ACC112 (cell line): ENCODE measurements around the gene CFAP107.

ENCODE experiments used
- H2AFZ ChIP-seq: fragments of 200-600 bp; sonication (generic); one replicate; pipeline ENCODE4 v1.6.0; 2017; ENCODE audit warnings: antibody characterized with exemption, low read length; ENCODE audit not compliant: unreplicated experiment
- H3K27ac ChIP-seq: fragments of 200-600 bp; sonication (generic); 2 replicates; pipeline ENCODE4 v1.5.1; 2014; ENCODE audit warnings: low read depth, mild to moderate bottlenecking, antibody characterized with exemption, low read length, moderate library complexity
- H3K27me3 ChIP-seq: fragments of 200-600 bp; sonication (generic); 2 replicates; pipeline ENCODE4 v1.6.1; 2014; ENCODE audit warnings: mild to moderate bottlenecking, antibody characterized with exemption, low read length, moderate library complexity, mixed read lengths; ENCODE audit not compliant: insufficient read depth
- H3K36me3 ChIP-seq: fragments of 200-600 bp; sonication (generic); 2 replicates; pipeline ENCODE4 v1.6.1; 2016; ENCODE audit warnings: mild to moderate bottlenecking, antibody characterized with exemption, low read length, moderate library complexity, mixed read lengths; ENCODE audit not compliant: insufficient read depth
- H3K4me1 ChIP-seq: fragments of 200-600 bp; sonication (generic); one replicate; pipeline ENCODE4 v1.6.1; 2016; ENCODE audit warnings: low read length, mixed read lengths; ENCODE audit not compliant: insufficient read depth, unreplicated experiment, control insufficient read depth
- H3K4me3 ChIP-seq: fragments of 200-600 bp; sonication (generic); 2 replicates; pipeline ENCODE4 v1.5.1; 2014; ENCODE audit warnings: mild to moderate bottlenecking, low read depth, low read length
- H3K79me2 ChIP-seq: fragments of 200-600 bp; sonication (generic); one replicate; pipeline ENCODE4 v1.6.0; 2016; ENCODE audit warnings: low read length; ENCODE audit not compliant: control insufficient read depth, unreplicated experiment, insufficient read depth

CFAP107 gene, protein sequence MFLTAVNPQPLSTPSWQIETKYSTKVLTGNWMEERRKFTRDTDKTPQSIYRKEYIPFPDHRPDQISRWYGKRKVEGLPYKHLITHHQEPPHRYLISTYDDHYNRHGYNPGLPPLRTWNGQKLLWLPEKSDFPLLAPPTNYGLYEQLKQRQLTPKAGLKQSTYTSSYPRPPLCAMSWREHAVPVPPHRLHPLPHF

DNA sequence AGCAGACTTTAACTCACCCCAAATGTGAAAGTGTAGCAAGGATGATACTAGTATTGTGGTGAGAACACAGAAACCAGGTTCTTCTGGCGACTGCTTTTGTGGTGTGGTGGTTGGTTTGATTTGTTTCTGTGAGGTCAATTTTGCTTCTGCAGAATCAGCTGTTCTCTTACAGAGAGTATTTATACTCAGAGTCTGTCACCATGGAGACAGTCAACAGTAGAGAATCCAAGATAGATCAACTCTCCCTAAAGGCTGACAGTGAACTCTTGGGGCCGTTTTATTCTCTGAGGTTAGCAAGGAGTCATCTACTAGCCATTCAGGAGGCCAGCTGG is at the start of gene CFAP107:
CFAP107 (plus strand) TSS at position 209 of the 332 bp plus-strand sequence. CDS start 231 bp downstream, outside the sequence.
- no peaks in the 10 kb centered on the region for H3K79me2 ChIP-seq
- H3K4me1 ChIP-seq: no peaks in the 10 kb centered on the region
- no peaks in the 10 kb centered on the region for H3K36me3 ChIP-seq
- no peak within 1 kb of the TSS for H3K4me3 ChIP-seq
- H3K27ac ChIP-seq: no peak within 1 kb of the TSS
- H2AFZ ChIP-seq: no peak within 1 kb of the TSS
- no peaks in the 10 kb centered on the region for H3K27me3 ChIP-seq

DNA sequence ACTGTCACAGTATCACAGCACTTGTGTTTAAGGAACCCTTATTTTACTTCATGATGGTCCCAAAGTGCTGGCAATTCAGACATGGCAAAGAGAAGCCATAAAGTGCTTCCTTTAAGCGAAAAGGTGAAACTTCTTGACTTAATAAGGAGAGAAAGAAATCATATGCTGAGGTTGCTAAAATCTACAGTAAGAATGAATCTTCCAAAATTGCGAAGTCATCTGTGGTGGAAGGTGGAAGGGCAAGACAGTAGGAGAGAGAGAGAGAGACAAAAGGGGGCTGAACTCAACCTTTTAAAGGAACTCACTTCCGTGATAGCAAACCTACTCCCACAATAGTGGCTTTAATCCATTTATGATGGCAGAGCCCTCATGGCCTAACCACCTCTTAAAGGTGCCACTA is 49.3 kb upstream of the CFAP107 start:
- H3K79me2 ChIP-seq: no peaks in the 10 kb centered on the region
- H3K27ac ChIP-seq: no peak overlapping the region
- no peaks in the 10 kb centered on the region for H3K36me3 ChIP-seq
- H3K4me3 ChIP-seq: no peak overlapping the region
- no peaks in the 10 kb centered on the region for H3K4me1 ChIP-seq
- no peak overlapping the region for H2AFZ ChIP-seq
- peaks cover 6% of the 10 kb centered on the region; the same call in 1 of the 2 replicates for H3K27me3 ChIP-seq

DNA sequence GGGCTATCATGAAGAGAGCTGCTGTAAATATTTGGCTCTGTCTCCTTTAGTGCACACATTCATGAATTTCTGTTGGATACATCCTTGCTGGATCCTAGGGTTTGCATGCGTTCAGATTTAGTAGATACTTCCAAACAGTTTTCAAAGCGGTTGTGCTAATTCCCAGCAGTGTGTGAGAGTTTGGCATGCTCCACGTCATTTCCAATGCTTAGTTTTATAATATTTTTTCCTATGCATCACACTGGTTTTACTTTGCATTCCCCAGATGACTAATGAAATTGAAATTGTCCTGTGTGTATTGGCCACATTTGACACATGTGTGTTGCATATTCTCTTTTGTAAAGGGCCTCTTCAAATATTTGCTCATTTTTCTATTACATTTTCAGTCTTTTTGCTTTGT is 48.6 kb upstream of the CFAP107 start:
- Histone ChIP-seq H2AFZ (no peak overlapping the region), H3K27me3 (peaks cover 6% of the 10 kb centered on the region; the same call in 1 of the 2 replicates), H3K36me3 (no peaks in the 10 kb centered on the region), H3K4me1 (no peaks in the 10 kb centered on the region), H3K27ac (no peak overlapping the region), H3K79me2 (no peaks in the 10 kb centered on the region), H3K4me3 (no peak overlapping the region)

GRCh38 chr1:12703821-12704451 is 42.1 kb upstream of the CFAP107 start:
- Histone ChIP-seq H3K27ac (no peak overlapping the region), H3K36me3 (no peaks in the 10 kb centered on the region), H3K4me3 (no peak overlapping the region), H3K4me1 (no peaks in the 10 kb centered on the region), H3K27me3 (no peaks in the 10 kb centered on the region), H3K79me2 (no peaks in the 10 kb centered on the region), H2AFZ (no peak overlapping the region)

DNA sequence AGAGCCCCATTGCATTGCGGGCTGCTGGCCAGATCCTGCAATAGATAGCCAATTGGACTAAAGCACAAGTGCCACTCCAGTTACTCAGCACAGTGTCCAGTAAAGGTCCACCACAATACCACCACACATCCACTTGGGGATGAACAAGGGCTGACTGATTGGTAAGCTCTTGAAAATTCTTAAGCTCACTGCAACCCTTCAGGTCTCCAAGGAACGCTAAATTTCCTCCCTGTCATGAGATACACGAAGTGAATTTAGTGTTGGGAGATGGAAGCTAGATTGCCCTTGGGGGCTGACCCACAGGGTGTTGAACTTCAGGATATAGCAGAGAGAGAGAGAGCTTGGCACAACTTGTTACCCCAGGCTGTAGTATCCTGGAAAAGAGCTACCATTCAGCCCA is 39.9 kb upstream of the CFAP107 start:
- no peaks in the 10 kb centered on the region for H3K4me1 ChIP-seq
- no peak overlapping the region for H3K4me3 ChIP-seq
- no peaks in the 10 kb centered on the region for H3K27me3 ChIP-seq
- no peaks in the 10 kb centered on the region for H3K79me2 ChIP-seq
- no peaks in the 10 kb centered on the region for H3K36me3 ChIP-seq
- H2AFZ ChIP-seq: no peak overlapping the region
- no peak overlapping the region for H3K27ac ChIP-seq

- Histone ChIP-seq H3K4me3 (no peak overlapping the region), H3K79me2 (no peaks in the 10 kb centered on the region), H3K4me1 (no peaks in the 10 kb centered on the region), H3K27me3 (no peaks in the 10 kb centered on the region), H3K27ac (no peak overlapping the region), H2AFZ (no peak overlapping the region), H3K36me3 (no peaks in the 10 kb centered on the region)
Measured at GRCh38 chr1:12708396-12709090, 37.5 kb upstream of the CFAP107 start.

DNA sequence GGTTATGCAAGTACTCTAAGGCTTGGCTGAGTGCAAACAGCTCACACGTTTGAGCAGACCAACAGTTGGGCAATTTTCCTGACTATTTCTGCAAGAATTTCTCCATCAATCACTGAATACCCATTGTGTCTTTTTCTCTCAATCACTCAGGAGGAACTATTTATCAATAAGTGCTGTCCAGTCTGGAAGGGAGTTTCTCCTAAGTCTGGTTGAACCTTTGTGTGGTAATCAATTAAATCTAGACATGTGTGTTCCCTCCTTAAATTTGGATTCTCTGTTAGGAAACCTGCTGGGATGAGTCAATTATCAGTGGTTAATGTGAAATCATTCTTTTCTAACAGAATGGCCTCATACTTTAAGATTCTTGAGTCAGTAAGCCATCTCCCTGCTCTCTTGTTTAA is 36.9 kb upstream of the CFAP107 start:
- H3K4me1 ChIP-seq: no peaks in the 10 kb centered on the region
- H3K4me3 ChIP-seq: no peak overlapping the region
- H2AFZ ChIP-seq: no peak overlapping the region
- H3K27ac ChIP-seq: no peak overlapping the region
- no peaks in the 10 kb centered on the region for H3K27me3 ChIP-seq
- H3K79me2 ChIP-seq: no peaks in the 10 kb centered on the region
- H3K36me3 ChIP-seq: no peaks in the 10 kb centered on the region

GRCh38 chr1:12709696-12710095 is 36.3 kb upstream of the CFAP107 start:
- H3K36me3 ChIP-seq: no peaks in the 10 kb centered on the region
- H3K27ac ChIP-seq: no peak overlapping the region
- H3K27me3 ChIP-seq: no peaks in the 10 kb centered on the region
- H3K4me3 ChIP-seq: no peak overlapping the region
- H3K79me2 ChIP-seq: no peaks in the 10 kb centered on the region
- H3K4me1 ChIP-seq: no peaks in the 10 kb centered on the region
- no peak overlapping the region for H2AFZ ChIP-seq

DNA sequence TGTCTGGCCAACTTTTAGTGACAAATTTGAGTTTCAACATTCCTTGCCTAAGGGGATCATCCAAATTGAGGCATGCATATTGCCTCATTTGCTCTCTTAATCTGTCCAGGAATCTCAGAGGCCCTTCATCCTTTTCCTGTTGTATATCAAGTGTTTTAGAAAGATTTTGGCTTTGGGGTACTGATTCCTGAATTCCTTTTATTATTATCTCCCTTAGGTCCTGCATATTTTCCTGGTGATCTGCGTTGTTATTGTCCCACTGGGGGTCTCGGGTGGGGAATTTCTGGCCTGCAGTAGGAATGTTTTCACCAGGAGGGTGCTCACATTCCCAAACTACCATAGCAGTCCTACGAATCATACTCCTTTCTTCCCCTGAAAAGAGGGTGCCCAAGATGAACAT is 34.5 kb upstream of the CFAP107 start:
- H3K79me2 ChIP-seq: no peaks in the 10 kb centered on the region
- no peak overlapping the region for H3K4me3 ChIP-seq
- H3K4me1 ChIP-seq: no peaks in the 10 kb centered on the region
- no peak overlapping the region for H3K27ac ChIP-seq
- H3K27me3 ChIP-seq: no peaks in the 10 kb centered on the region
- H2AFZ ChIP-seq: no peak overlapping the region
- H3K36me3 ChIP-seq: no peaks in the 10 kb centered on the region

DNA sequence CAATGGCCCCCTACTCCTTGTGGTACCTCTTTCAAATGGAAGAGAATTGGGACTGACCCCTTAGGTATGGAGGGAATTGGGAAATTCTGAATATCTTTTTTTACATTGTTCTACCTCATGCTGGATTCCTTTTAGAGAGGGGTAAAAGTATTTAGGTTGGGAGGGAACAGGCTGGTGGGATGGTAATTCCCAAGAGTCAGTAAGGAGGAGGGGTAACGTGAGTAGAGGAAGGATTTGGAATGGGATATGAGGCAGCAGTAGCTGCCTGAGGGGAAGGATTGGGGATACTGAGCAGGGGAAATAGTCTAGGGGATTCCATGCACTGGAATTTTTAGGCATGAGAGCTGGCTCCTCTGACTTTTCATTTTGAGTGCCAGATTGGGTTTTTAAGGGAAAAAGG is 33.9 kb upstream of the CFAP107 start:
- Histone ChIP-seq H3K4me1 (no peaks in the 10 kb centered on the region), H2AFZ (no peak overlapping the region), H3K27me3 (no peaks in the 10 kb centered on the region)

DNA sequence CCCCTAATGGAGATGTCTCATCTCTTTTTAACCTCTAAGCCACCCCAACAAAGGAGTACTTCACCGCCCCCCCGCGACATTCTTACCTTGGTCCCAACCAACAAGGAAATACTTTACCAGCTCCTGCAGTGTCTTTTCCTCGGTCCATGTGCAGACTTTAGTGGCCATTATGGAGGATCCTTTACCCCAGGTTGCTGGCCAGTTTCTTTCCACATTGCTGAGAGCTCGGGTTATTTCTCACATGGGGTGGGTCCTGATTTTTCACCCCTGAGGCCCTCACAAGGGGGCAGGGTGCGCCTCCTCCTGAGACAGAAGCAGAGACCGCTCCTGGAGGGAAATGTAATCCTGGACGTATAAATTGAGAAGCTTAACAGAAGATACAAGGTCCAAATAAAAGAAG is 33.1 kb upstream of the CFAP107 start:
- no peaks in the 10 kb centered on the region for H3K27me3 ChIP-seq
- no peak overlapping the region for H3K4me3 ChIP-seq
- H2AFZ ChIP-seq: no peak overlapping the region
- H3K4me1 ChIP-seq: no peaks in the 10 kb centered on the region
- no peak overlapping the region for H3K27ac ChIP-seq
- no peaks in the 10 kb centered on the region for H3K79me2 ChIP-seq
- H3K36me3 ChIP-seq: no peaks in the 10 kb centered on the region

More for the DNA sequence above, 33.9 kb upstream of the CFAP107 start:
- Histone ChIP-seq H3K36me3 (no peaks in the 10 kb centered on the region), H3K79me2 (no peaks in the 10 kb centered on the region), H3K27ac (no peak overlapping the region), H3K4me3 (no peak overlapping the region)
